ENCODE measurements around the gene ZNF530. TPM values are rescaled to one million over a fixed set of nuclear protein-coding genes. Genes with fewer than 3 reads are reported as not detected.

Gene ZNF530
- total RNA-seq (2014; rRNA removed; shearing (Covaris generic)): 9.0 and 9.4 TPM in 2 replicates

DNA sequence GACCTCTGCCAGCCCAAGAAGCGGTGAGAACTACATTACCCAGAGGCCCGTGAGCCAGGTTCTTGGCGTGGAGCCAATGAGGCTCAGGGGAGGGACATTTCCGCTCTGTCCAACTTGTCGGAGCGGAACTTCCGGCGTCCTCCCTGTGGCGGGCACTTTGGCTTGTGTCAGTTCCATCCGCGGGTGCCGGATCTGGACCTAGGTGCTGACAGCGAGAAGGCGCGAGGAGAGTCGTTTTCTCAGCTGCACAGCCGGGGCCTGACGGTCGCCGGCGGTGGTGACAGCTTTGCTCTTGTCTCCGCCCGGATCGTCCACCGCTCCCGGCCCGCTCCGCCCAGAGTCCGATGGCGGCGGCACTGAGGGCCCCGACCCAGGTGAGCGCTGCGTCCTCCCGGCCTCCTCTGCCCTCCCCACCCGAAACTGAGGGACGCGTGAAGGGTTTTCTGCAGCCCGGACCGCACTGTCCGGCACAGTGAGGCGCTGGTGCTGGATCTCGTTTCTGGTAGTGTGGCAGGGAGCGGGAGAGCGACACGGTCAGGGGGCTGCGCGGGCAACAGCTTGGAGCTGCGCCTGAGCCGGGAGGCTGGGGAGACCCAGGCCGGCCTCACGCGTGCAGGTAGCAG is at the start of gene ZNF530:
TSS of gene ZNF530 (plus strand) at position 125 of the 623 bp plus-strand sequence. CDS start 4,461 bp downstream, outside the sequence.

DNA sequence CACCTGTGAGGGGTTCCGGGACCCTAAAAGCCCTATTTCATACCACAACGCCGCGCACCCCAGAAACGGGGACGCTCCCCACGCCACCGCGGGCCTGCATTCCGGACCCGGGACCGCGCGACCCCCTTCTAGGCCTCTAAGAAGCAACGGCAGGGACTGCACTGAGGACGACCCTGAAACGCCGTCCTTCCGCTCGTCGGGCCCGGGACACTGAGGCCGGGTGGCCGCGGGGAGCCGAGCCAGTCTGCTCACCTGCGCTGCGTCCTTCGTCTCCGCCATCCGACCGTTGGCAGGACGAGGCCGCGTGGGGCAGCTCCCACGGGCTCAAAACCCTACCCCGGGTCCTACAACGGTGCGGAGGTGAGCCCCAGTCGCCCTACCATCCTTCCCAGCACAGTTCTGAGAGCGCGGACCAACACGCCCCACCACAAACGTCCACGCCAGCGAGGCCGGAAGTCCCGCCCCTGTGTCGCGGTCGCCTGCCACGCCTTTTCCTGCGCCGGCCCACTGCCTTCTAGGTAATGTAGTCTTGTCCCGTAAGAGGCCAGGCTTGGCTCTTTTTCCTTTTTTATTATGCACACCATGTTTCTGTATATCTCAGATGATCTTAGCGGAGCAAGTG is 40.2 kb upstream of the ZNF530 start, which contains the start of gene ZNF550:
TSS of gene ZNF550 (minus strand) at position 460 of the 622 bp plus-strand sequence. CDS start at position 279, 181 bp downstream.

DNA sequence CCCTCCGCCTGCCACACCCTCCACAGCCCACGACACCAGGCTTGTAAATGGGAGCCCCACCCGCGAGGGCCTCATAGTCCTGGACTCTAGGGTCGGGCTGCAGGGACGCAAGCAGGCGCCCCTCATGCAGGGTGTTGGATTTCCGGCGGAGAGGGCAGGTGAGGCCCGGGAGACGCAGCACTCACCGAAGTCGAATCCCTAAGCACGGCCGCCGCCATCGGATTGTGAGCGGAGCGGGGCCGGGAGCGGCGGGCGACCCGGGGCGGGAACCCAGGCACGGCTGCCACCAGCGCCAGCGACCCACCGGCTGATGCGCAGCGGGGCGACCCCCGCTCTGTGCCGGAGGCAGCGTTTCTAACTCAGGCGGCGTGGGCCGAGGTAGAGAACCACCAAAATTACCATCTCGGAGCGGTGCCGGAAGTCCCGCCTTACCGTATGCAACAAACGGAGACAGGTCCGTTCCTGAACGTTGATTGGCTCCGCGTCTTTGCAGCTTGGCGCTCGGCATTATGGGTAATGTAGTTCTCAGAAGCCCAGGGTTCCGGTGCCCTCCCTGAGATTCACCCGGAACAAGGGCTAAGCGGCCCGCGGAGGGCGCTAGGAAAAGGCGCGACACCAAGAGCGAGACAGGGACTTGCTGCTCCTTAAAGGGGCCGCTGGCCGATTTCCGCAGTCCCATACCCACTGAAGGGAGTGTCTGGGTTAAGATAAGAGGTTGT is 21.0 kb upstream of the ZNF530 start, which contains the start of gene ZNF416:
TSS of gene ZNF416 (minus strand) at position 425 of the 719 bp plus-strand sequence. CDS start at position 218, 207 bp downstream.

DNA sequence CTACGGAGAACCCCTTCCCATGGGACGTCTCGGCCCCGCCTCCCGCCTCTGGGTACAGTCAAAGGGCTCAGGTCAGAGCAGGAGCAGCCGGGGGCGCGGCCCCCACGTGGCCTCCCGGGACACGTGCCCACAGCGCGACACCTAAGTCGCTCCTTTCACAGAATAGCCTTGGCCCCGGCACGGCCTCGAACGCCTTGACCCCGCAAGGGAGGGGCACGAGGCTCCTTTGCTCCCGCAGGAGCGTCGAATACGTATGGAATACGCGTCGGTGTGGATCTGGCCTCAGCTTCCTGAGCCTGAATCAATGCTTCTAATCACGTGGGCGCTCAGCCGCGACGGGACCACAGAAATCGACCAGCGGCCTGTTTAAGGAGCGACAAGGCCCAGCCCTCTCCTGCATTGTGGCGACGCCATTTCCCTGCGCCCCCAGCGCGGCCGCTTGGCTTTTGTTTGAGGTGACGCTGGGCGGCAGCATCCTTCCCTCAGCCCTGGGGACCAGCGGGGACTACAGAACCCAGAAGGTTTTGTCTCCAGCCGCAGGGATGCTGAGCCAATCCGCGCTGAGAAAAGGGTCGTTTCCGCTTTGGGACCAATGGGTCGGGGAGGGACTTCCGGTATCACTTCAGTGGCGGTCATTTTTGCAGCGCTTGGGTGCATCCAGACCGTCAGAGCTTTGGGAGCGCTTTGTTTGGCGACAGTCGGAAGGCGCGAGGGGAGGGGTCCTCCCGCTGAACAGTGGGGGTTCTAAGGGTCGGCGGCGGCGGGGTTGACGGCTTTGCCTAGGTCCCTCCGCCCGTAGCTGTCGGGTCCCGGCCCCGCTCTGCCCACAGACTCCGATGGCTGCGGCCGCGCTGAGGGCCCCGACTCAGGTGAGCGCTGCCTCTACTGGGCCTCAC is 15.9 kb upstream of the ZNF530 start, which contains the start of gene ZIK1:
TSS of gene ZIK1 (plus strand) at position 625 of the 896 bp plus-strand sequence. CDS start at position 837, 212 bp downstream.

DNA sequence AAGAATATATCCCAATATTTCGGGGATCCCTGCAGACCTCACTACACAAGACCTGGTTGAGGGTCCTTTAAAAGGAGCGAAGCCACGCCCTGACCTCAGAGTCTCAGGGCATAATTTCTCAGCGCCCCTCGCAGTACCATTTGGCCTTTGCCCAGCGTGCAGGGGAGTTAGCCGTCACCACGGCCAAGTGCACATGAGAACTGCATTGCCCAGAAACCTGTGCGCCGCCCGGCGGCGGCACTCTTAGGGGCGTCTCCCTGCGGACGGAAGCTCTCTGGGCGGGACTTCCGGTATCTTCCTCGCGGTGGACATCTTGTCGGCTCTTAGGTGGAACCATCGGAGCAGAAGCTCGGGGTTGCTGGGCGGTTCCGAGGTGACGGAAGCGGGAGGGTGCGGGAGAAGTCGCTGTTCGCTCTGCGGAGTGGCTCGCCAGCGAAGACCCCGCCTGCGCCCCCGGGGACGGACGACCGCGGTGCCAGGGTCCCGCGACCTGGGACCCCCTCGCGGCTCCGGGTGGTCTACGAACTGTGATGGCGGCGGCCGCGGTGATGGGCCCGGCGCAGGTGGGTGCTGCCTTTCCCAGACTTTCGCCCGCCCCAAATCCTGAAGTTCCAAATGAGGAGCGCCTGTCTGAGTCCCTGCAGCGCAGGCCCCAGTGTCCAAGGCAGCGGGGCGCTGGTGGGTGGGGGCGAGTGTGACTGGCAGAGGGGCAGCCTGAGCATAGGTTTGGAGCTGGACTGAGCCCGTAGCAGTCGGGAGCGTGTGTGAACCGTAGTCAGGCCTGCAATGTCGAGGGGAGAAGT is 14.5 kb downstream of the ZNF530 start, which contains the start of gene ZNF134:
TSS of gene ZNF134 (plus strand) at position 302 of the 803 bp plus-strand sequence. CDS start 5,227 bp downstream, outside the sequence.

DNA sequence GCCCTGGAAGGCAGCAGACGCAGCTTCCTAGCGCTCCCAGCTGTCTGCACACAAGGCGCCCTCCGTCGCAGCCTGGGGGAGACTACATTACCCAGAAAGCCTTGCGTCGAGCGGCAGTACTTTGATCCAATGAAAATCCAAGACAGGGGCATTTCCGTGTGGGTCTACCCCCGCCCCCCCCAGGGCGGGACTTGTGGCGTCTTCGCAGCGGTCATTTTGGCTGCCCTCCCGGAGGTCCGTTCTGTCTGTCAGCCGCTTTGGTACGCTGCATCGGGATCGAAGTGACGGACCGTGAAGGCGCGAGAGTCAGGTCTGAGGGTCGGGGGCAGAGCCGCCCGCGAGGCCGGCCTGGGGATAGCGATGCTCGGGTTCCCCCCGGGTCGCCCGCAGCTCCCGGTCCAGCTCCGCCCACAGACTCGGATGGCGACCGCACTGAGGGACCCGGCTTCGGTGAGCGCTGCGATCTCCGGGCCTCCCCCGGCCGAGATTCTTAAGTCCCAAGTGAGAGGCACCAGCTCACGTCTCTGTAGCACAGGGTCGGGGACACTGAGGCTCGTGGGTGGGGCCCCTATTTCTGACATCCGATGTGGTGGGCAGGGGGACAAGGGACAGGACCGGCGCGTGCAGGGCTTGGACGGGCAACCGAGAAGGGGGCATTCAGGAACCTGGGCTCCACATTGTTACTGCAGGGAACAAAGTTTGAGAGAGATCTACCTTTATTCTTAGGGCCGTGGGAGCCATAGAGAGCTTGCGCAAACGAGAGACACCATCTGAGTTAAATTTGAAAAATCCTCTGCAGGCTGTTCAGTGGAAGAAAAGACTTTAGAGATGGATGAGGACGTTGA is 33.5 kb downstream of the ZNF530 start, which contains the start of gene ZNF211:
TSS of gene ZNF211 (plus strand) at position 182 of the 845 bp plus-strand sequence. CDS start at position 361, 179 bp downstream.

Other genes with a start within 250 kb of the ZNF530 start
- gene ZNF304, start 248.6 kb upstream of the ZNF530 start, total RNA-seq (2014; rRNA removed; shearing (Covaris generic)): 4.3 and 4.7 TPM in 2 replicates
- gene TRAPPC2B, start 236.3 kb upstream of the ZNF530 start, total RNA-seq (2014; rRNA removed; shearing (Covaris generic)): 12.4 and 13.2 TPM in 2 replicates
- gene ZNF547, start 236.3 kb upstream of the ZNF530 start, total RNA-seq (2014; rRNA removed; shearing (Covaris generic)): 0.66 and 1.4 TPM in 2 replicates
- 24.1 and 29.3 TPM in 2 replicates for gene ZNF548, start 210.0 kb upstream of the ZNF530 start, total RNA-seq (2014; rRNA removed; shearing (Covaris generic))
- gene ZNF17, start 188.7 kb upstream of the ZNF530 start, total RNA-seq (2014; rRNA removed; shearing (Covaris generic)): 8.4 and 9.6 TPM in 2 replicates
- gene ZNF749, start 164.6 kb upstream of the ZNF530 start, total RNA-seq (2014; rRNA removed; shearing (Covaris generic)): 16.1 and 24.3 TPM in 2 replicates
- gene VN1R1, start 142.7 kb upstream of the ZNF530 start, total RNA-seq (2014; rRNA removed; shearing (Covaris generic)): 0.15 and 0.50 TPM in 2 replicates
- 12.3 and 15.8 TPM in 2 replicates for gene ZNF772, start 122.3 kb upstream of the ZNF530 start, total RNA-seq (2014; rRNA removed; shearing (Covaris generic))
- 7.7 and 17.7 TPM in 2 replicates for gene ZNF419, start 112.1 kb upstream of the ZNF530 start, total RNA-seq (2014; rRNA removed; shearing (Covaris generic))
- gene ZNF773, start 99.9 kb upstream of the ZNF530 start, total RNA-seq (2014; rRNA removed; shearing (Covaris generic)): 9.1 and 23.1 TPM in 2 replicates
- 2.3 and 4.2 TPM in 2 replicates for gene ZNF549, start 72.5 kb upstream of the ZNF530 start, total RNA-seq (2014; rRNA removed; shearing (Covaris generic))
- 11.8 and 12.6 TPM in 2 replicates for gene ZNF550, start 40.0 kb upstream of the ZNF530 start, total RNA-seq (2014; rRNA removed; shearing (Covaris generic))
- gene ZNF416, start 21.0 kb upstream of the ZNF530 start, total RNA-seq (2014; rRNA removed; shearing (Covaris generic)): 3.8 and 5.2 TPM in 2 replicates
- 11.8 and 17.0 TPM in 2 replicates for gene ZIK1, start 15.7 kb upstream of the ZNF530 start, total RNA-seq (2014; rRNA removed; shearing (Covaris generic))
- 28.7 and 33.7 TPM in 2 replicates for gene ZNF134, start 14.4 kb downstream of the ZNF530 start, total RNA-seq (2014; rRNA removed; shearing (Covaris generic))
- 5.9 and 6.7 TPM in 2 replicates for gene ZNF211, start 33.3 kb downstream of the ZNF530 start, total RNA-seq (2014; rRNA removed; shearing (Covaris generic))
- gene ZSCAN4, start 69.0 kb downstream of the ZNF530 start, total RNA-seq (2014; rRNA removed; shearing (Covaris generic)): not detected in 2 replicates
- gene ZNF551, start 82.1 kb downstream of the ZNF530 start, total RNA-seq (2014; rRNA removed; shearing (Covaris generic)): 30.1 and 35.6 TPM in 2 replicates
- gene ZNF154, start 109.3 kb downstream of the ZNF530 start, total RNA-seq (2014; rRNA removed; shearing (Covaris generic)): 0.03 TPM in 1 of 2 replicates, not detected in the other
- 3.4 and 4.5 TPM in 2 replicates for gene ZNF671, start 127.7 kb downstream of the ZNF530 start, total RNA-seq (2014; rRNA removed; shearing (Covaris generic))
- 7.2 and 13.3 TPM in 2 replicates for gene ZNF776, start 146.9 kb downstream of the ZNF530 start, total RNA-seq (2014; rRNA removed; shearing (Covaris generic))
- gene ZNF586, start 169.8 kb downstream of the ZNF530 start, total RNA-seq (2014; rRNA removed; shearing (Covaris generic)): 16.2 TPM in 2 replicates
- 4.9 and 6.2 TPM in 2 replicates for gene ZNF552, start 215.0 kb downstream of the ZNF530 start, total RNA-seq (2014; rRNA removed; shearing (Covaris generic))
- 32.2 and 37.8 TPM in 2 replicates for gene ZNF587B, start 230.4 kb downstream of the ZNF530 start, total RNA-seq (2014; rRNA removed; shearing (Covaris generic))
- 12.9 and 16.9 TPM in 2 replicates for gene ZNF587, start 250.0 kb downstream of the ZNF530 start, total RNA-seq (2014; rRNA removed; shearing (Covaris generic))

Data from A375 (cell line).